GM13977 (cell line): ENCODE measurements around the gene PPM1K.
"Not testable (repeated sequence)": the region's sequence is repeated elsewhere in the genome, so short reads cannot be mapped to it uniquely, and the experiment has no call there.

Source experiments
- DNase-seq: peaks from one replicate; pipeline ENCODE4 v3.0.0; 2012; ENCODE audit warnings: low spot score
- CTCF ChIP-seq: IDR thresholded peaks from 2 replicates; pipeline ENCODE4 v1.5.1; 2012; ENCODE audit warnings: mild to moderate bottlenecking, control low read depth; ENCODE audit not compliant: insufficient read depth; ENCODE audit errors: extremely low read depth, missing control alignments
- in situ Hi-C: fragments of 300-500 bp; cut with MboI; formaldehyde crosslinking; loops from one replicate; pipeline ENCODE4 v1.12.0; 2022; ENCODE audit warnings: low sequenced_read_pairs, low pct_unique_long_range_greater_than_20kb, mixed read lengths, inconsistent platforms; ENCODE audit not compliant: unreplicated experiment

PPM1K gene

GRCh38 chr4:88315460-88316017 lies 31.2 kb upstream of the PPM1K start:
- DNase-seq, result no peak
- TF ChIP-seq CTCF, result no peak
- in situ Hi-C loops, result no loop called here

GRCh38 chr4:88313088-88313624 lies 28.8 kb upstream of the PPM1K start:
- in situ Hi-C loops, DNase-seq: not testable (repeated sequence)

- in situ Hi-C loops, result no loop called here
- no peak for TF ChIP-seq CTCF
- DNase-seq, result no peak
Measured at GRCh38 chr4:88308587-88308986, 24.2 kb upstream of the PPM1K start.

- in situ Hi-C loops, result no loop called here
- no peak for DNase-seq
- TF ChIP-seq CTCF, result no peak
Measured at GRCh38 chr4:88297725-88298454, 13.5 kb upstream of the PPM1K start.

- no peak for DNase-seq
- no peak for TF ChIP-seq CTCF
- in situ Hi-C loops, result no loop called here
Measured at GRCh38 chr4:88297212-88297516, 12.8 kb upstream of the PPM1K start.

GRCh38 chr4:88296413-88297211 lies 12.3 kb upstream of the PPM1K start:
- DNase-seq, result no peak
- in situ Hi-C loops, result no loop called here
- no peak for TF ChIP-seq CTCF

- DNase-seq, result no peak
- in situ Hi-C loops, result no loop called here
- no peak for TF ChIP-seq CTCF
Measured at GRCh38 chr4:88295656-88296055, 11.3 kb upstream of the PPM1K start.
